ENCODE results near the gene GPR176. TPM values are rescaled to one million over a fixed set of nuclear protein-coding genes. Genes with fewer than 3 reads are reported as not detected.

Gene GPR176
- total and polyA plus RNA-seq, 7 donors: 0.23 to 7.9 (median 3.9) TPM

GRCh38 chr15:39808909-39809308 lies 111.2 kb downstream of the GPR176 start:
- Histone ChIP-seq H3K36me3 (no peaks in the 10 kb centered on the region), H3K4me3 (no peak overlapping the region), H3K27me3 (no peaks in the 10 kb centered on the region), H3K4me1 (no peaks in the 10 kb centered on the region), H3K9me3 (no peaks in the 10 kb centered on the region), H3K27ac (no peak overlapping the region)
- intact Hi-C loops (cut with DNase I): no loop called here
- DNase-seq: no peak
- TF ChIP-seq CTCF (IDR thresholded peaks at IDR 0.05) (no peak), POLR2AphosphoS5 (IDR thresholded peaks at IDR 0.05) (no peak), POLR2A (IDR thresholded peaks at IDR 0.05) (no peak), EP300 (IDR thresholded peaks at IDR 0.05) (no peak)
- 72 to 73% methylated on average over 3 of the region's 3 CpGs for WGBS, 2 donors

DNA sequence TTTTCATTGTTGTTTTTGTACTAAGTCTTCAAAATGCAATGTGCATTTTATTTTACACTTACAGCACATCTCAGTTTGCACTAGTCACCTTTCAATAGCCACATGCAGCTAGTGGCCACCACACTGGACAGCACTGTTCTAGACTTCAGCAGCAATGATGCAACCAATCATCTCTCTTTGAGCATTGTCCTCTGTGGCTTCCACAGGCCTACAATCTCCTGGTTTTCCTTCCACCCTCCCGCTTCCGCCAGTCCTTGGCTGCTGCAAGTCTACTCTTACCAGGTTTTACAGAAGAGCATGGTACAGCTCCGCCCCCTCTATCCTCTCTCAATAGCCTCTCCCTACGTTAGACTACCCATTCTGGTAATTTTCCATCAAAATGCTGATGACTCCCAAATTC lies 112.3 kb downstream of the GPR176 start:
- no peak overlapping the region for H3K27ac ChIP-seq
- 87 to 91% methylated on average over 4 of the region's 4 CpGs for WGBS, 2 donors
- H3K27me3 ChIP-seq: no peaks in the 10 kb centered on the region
- H3K4me3 ChIP-seq: no peak overlapping the region
- H3K36me3 ChIP-seq: no peaks in the 10 kb centered on the region
- no peaks in the 10 kb centered on the region for H3K4me1 ChIP-seq
- TF ChIP-seq EP300 (IDR thresholded peaks at IDR 0.05) (no peak), POLR2A (IDR thresholded peaks at IDR 0.05) (no peak), POLR2AphosphoS5 (IDR thresholded peaks at IDR 0.05) (no peak), CTCF (IDR thresholded peaks at IDR 0.05) (no peak)
- intact Hi-C loops (cut with DNase I): no loop called here
- no peaks in the 10 kb centered on the region for H3K9me3 ChIP-seq
- DNase-seq: no peak

GRCh38 chr15:39804026-39804425 lies 116.0 kb downstream of the GPR176 start:
- no peak for DNase-seq
- TF ChIP-seq POLR2A (IDR thresholded peaks at IDR 0.05): no peak
- no peak for TF ChIP-seq CTCF (IDR thresholded peaks at IDR 0.05)
- no peak for TF ChIP-seq POLR2AphosphoS5 (IDR thresholded peaks at IDR 0.05)
- no peaks in the 10 kb centered on the region for H3K9me3 ChIP-seq
- 85% methylated on average over 2 of the region's 2 CpGs for WGBS, 2 donors
- H3K27ac ChIP-seq: no peak overlapping the region
- no peaks in the 10 kb centered on the region for H3K36me3 ChIP-seq
- no peak overlapping the region for H3K4me3 ChIP-seq
- H3K4me1 ChIP-seq: no peaks in the 10 kb centered on the region
- intact Hi-C loops (cut with DNase I): no loop called here
- H3K27me3 ChIP-seq: no peaks in the 10 kb centered on the region

- 91 to 92% methylated on average over 4 of the region's 4 CpGs for WGBS, 2 donors
- TF ChIP-seq POLR2AphosphoS5 (IDR thresholded peaks at IDR 0.05) (no peak), EP300 (IDR thresholded peaks at IDR 0.05) (no peak), POLR2A (IDR thresholded peaks at IDR 0.05) (no peak), CTCF (IDR thresholded peaks at IDR 0.05) (no peak)
- intact Hi-C loops (cut with DNase I): no loop called here
- no peaks in the 10 kb centered on the region for H3K9me3 ChIP-seq
- H3K4me3 ChIP-seq: no peak overlapping the region
- no peak overlapping the region for H3K27ac ChIP-seq
- no peak for DNase-seq
- no peaks in the 10 kb centered on the region for H3K36me3 ChIP-seq
- H3K27me3 ChIP-seq: no peaks in the 10 kb centered on the region
- H3K4me1 ChIP-seq: no peaks in the 10 kb centered on the region
These were observed 117.0 kb downstream of the GPR176 start for GRCh38 chr15:39803016-39803415.

- 72 to 87% methylated on average over 19 of the region's 19 CpGs for WGBS, 2 donors
- no peak for DNase-seq
- intact Hi-C loops (cut with DNase I): no loop called here
These were observed 118.3 kb downstream of the GPR176 start for GRCh38 chr15:39801641-39802309.

More at GRCh38 chr15:39801641-39802309, 118.3 kb downstream of the GPR176 start:
- H3K4me3 ChIP-seq: no peak overlapping the region
- no peaks in the 10 kb centered on the region for H3K9me3 ChIP-seq
- H3K36me3 ChIP-seq: no peaks in the 10 kb centered on the region
- H3K27me3 ChIP-seq: no peaks in the 10 kb centered on the region
- TF ChIP-seq EP300 (IDR thresholded peaks at IDR 0.05) (no peak), POLR2A (IDR thresholded peaks at IDR 0.05) (no peak), CTCF (IDR thresholded peaks at IDR 0.05) (peak in 1 of 4 experiments; percentile 6), POLR2AphosphoS5 (IDR thresholded peaks at IDR 0.05) (no peak)
- no peak overlapping the region for H3K27ac ChIP-seq
- H3K4me1 ChIP-seq: no peaks in the 10 kb centered on the region

Data from sigmoid colon (tissue), 7 donors.